GM23248 (cell line): Measurements from ENCODE around the gene PREX1. TPM values are rescaled to one million over a fixed set of nuclear protein-coding genes. Genes with fewer than 3 reads are reported as not detected.

Source experiments
- DNase-seq: peaks from one replicate; pipeline ENCODE4 v3.0.0-alpha.2; 2015
- H2AFZ ChIP-seq: fragments of 200-600 bp; sonication (generic); 2 replicates; pipeline ENCODE4 v1.6.1; 2016; ENCODE audit warnings: antibody characterized with exemption
- H3F3A ChIP-seq: fragments of 200-600 bp; sonication (generic); 2 replicates; pipeline ENCODE4 v1.6.1; 2016; ENCODE audit warnings: mild to moderate bottlenecking, antibody characterized with exemption, mixed run types; ENCODE audit not compliant: insufficient read depth
- H3K27ac ChIP-seq: fragments of 200-600 bp; sonication (generic); 2 replicates; pipeline ENCODE4 v1.5.1; 2016; ENCODE audit warnings: mild to moderate bottlenecking
- H3K27me3 ChIP-seq: fragments of 200-600 bp; sonication (generic); replicated peaks from 2 replicates; pipeline ENCODE4 v1.6.1; 2016; ENCODE audit warnings: mild to moderate bottlenecking; ENCODE audit not compliant: insufficient read depth
- H3K36me3 ChIP-seq: fragments of 200-600 bp; sonication (generic); 2 replicates; pipeline ENCODE4 v1.6.1; 2016; ENCODE audit warnings: low read depth, mild to moderate bottlenecking
- H3K4me1 ChIP-seq: fragments of 200-600 bp; sonication (generic); 2 replicates; pipeline ENCODE4 v1.6.1; 2016; ENCODE audit warnings: mild to moderate bottlenecking; ENCODE audit not compliant: insufficient read depth
- H3K4me2 ChIP-seq: fragments of 200-600 bp; sonication (generic); one replicate; pipeline ENCODE4 v1.6.1; 2016; ENCODE audit warnings: mild to moderate bottlenecking; ENCODE audit not compliant: unreplicated experiment
- H3K4me3 ChIP-seq: fragments of 200-600 bp; sonication (generic); 2 replicates; pipeline ENCODE4 v1.5.1; 2016; ENCODE audit warnings: mild to moderate bottlenecking
- H3K79me2 ChIP-seq: fragments of 200-600 bp; sonication (generic); 2 replicates; pipeline ENCODE4 v1.6.1; 2016; ENCODE audit warnings: mild to moderate bottlenecking; ENCODE audit not compliant: insufficient read depth
- H3K9ac ChIP-seq: fragments of 200-600 bp; sonication (generic); 2 replicates; pipeline ENCODE4 v1.6.1; 2016; ENCODE audit warnings: mild to moderate bottlenecking
- H3K9me2 ChIP-seq: fragments of 200-600 bp; sonication (generic); 2 replicates; pipeline ENCODE4 v1.6.1; 2016; ENCODE audit warnings: mixed run types, mild to moderate bottlenecking, moderate library complexity; ENCODE audit not compliant: insufficient read depth
- H3K9me3 ChIP-seq: fragments of 200-600 bp; sonication (generic); one replicate; pipeline ENCODE4 v1.6.1; 2017; ENCODE audit warnings: low read depth
- H4K20me1 ChIP-seq: fragments of 200-600 bp; sonication (generic); 2 replicates; pipeline ENCODE4 v1.6.0; 2016; ENCODE audit not compliant: insufficient read depth
- EZH2 ChIP-seq: fragments of 200-600 bp; sonication (generic); IDR thresholded peaks from 2 replicates; pipeline ENCODE4 v1.6.1; 2018; ENCODE audit warnings: antibody characterized with exemption, mild to moderate bottlenecking; ENCODE audit not compliant: insufficient read depth, poor library complexity, severe bottlenecking
- EZH2phosphoT487 ChIP-seq: fragments of 200-600 bp; sonication (generic); IDR thresholded peaks from 2 replicates; pipeline ENCODE4 v1.6.1; 2018; ENCODE audit warnings: antibody characterized with exemption, moderate library complexity, mild to moderate bottlenecking, low read depth; ENCODE audit not compliant: insufficient read depth
- whole genome bisulfite sequencing, 2 experiments: methylation state at CpG; one replicate each; pipeline ENCODE4 v1.1.6; 2015 to 2017; ENCODE audit warnings: low lambda C conversion rate in 2 of 2, low coverage in 1 of 2; ENCODE audit errors: missing lambda C conversion rate in 2 of 2; 5-methylcytosine and 5-hydroxymethylcytosine counted together
- in situ Hi-C: fragments of 300-500 bp; cut with MboI; formaldehyde crosslinking; loops from 2 replicates; pipeline ENCODE4 v1.15.0; 2020
- polyA plus RNA-seq: library from polyadenylated mRNA; unstranded; fragments of >200 nt; fragmentation: Nextera tagmentation; extraction: Ambion mirVana; gene quantifications from 2 replicates; pipeline ENCODE4 v1.2.1, GENCODE V29; 2016
- total RNA-seq: library from RNA; depleted of rRNA; stranded (reverse); fragments of >200 nt; shearing (Covaris generic); gene quantifications from 2 replicates; pipeline ENCODE4 v1.2.3, GENCODE V29; 2014

Gene PREX1
- total and polyA plus RNA-seq, 2 experiments from 2014 or later = 0.13 to 0.65 TPM

DNA sequence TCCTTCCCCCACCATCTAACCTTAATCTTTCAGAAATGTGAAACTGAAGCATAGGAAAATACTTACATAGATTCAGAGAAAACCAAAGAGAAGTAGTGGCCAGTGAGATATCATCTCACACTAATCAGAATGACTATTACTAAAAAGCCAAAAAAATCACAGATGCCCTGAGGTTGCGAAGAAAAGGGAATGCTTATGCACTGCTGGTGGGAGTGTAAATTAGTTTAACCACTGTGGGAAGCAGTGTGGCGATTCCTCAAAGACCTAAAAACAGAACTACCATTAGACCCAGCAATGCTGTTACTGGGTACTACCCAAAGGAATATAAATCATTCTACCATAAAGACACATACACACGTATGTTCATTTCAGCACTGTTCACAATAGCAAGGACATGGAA lies 9.2 kb upstream of the PREX1 start:
- Histone ChIP-seq H3K4me3 (no peak overlapping the region), H4K20me1 (no peaks in the 10 kb centered on the region), H3K36me3 (no peaks in the 10 kb centered on the region), H3K27me3 (0 out of 2 replicates have a peak, but pooled peaks cover 8% of the 10 kb centered on the region), H3F3A (peaks cover 3% of the 10 kb centered on the region; the same call in 1 of the 2 replicates), H3K79me2 (no peaks in the 10 kb centered on the region), H3K9ac (no peak overlapping the region), H3K9me2 (no peaks in the 10 kb centered on the region), H3K27ac (no peak overlapping the region), H3K4me1 (peaks cover 12% of the 10 kb centered on the region), H3K9me3 (no peaks in the 10 kb centered on the region), H3K4me2 (no peak overlapping the region), H2AFZ (no peak overlapping the region)
- TF ChIP-seq EZH2phosphoT487 (no peak), EZH2 (no peak)
- in situ Hi-C loops = no loop called here
- DNase-seq = no peak
- WGBS, 2 experiments = 95% methylated on average over 3 of the region's 3 CpGs

DNA sequence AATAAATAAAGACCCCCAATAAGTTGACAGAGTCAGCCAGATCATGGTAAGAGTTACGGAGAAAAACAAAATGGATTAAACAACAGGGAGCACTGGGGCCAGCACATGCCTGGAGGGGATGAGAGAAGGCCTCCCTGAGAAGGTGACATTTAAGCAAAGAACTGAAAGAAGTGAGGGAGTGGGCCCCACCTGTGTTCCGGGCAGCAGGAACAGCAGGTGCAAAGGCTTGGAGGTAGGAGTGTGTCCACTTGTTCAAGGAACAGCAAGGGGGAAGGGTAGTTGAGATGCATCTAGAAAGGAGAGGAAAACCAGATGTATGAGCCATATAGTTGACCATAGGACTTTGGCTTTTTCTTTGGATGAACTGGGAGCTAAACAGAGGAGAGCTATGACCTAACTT lies 7.6 kb upstream of the PREX1 start:
- in situ Hi-C loops = no loop called here
- H3K27me3 ChIP-seq = 0 out of 2 replicates have a peak, but pooled peaks cover 8% of the 10 kb centered on the region
- peaks cover 18% of the 10 kb centered on the region for H3F3A ChIP-seq
- H2AFZ ChIP-seq = no peak overlapping the region
- no peaks in the 10 kb centered on the region for H3K9me3 ChIP-seq
- peaks cover 14% of the 10 kb centered on the region; the same call in 1 of the 2 replicates for H3K4me1 ChIP-seq
- TF ChIP-seq EZH2 (no peak), EZH2phosphoT487 (no peak)
- H3K36me3 ChIP-seq = no peaks in the 10 kb centered on the region
- H3K9ac ChIP-seq = no peak overlapping the region
- WGBS, 2 experiments = 83 to 91% methylated on average over 2 of the region's 2 CpGs
- H4K20me1 ChIP-seq = no peaks in the 10 kb centered on the region
- no peak overlapping the region for H3K4me3 ChIP-seq
- no peak overlapping the region for H3K27ac ChIP-seq
- no peaks in the 10 kb centered on the region for H3K79me2 ChIP-seq
- no peak overlapping the region for H3K4me2 ChIP-seq
- no peaks in the 10 kb centered on the region for H3K9me2 ChIP-seq
- no peak for DNase-seq

DNA sequence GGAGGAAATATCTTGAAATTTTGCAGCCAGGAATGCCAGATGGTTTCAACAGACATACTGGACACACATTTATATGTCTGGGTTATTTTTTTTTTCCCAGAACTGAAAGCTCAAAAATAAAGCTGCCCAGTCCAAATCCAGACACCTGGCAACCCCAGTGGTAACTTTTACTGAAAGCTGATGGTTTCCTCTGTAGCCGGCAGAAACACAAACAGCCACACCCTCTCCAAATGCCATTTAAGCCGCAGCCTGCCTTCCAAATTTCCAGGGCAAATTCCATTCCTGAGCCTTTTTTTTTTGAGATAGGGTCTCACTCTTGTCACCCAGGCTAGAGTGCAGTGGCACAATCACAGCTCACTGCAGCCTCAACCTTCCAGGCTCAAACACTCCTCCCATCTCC lies 6.5 kb upstream of the PREX1 start:
- no peak for TF ChIP-seq EZH2phosphoT487
- TF ChIP-seq EZH2 = no peak
- Histone ChIP-seq H3K9ac (no peak overlapping the region), H3K9me2 (no peaks in the 10 kb centered on the region), H3K4me2 (no peak overlapping the region), H3K79me2 (no peaks in the 10 kb centered on the region), H3K36me3 (no peaks in the 10 kb centered on the region), H3K9me3 (no peaks in the 10 kb centered on the region), H3K4me3 (no peak overlapping the region), H4K20me1 (no peaks in the 10 kb centered on the region), H3K4me1 (peaks cover 14% of the 10 kb centered on the region; the same call in 1 of the 2 replicates), H3K27me3 (0 out of 2 replicates have a peak, but pooled peaks cover 10% of the 10 kb centered on the region), H2AFZ (no peak overlapping the region), H3K27ac (no peak overlapping the region), H3F3A (peaks cover 18% of the 10 kb centered on the region)
- in situ Hi-C loops = no loop called here
- WGBS, 2 experiments = 14 to 17% methylated on average over 2 of the region's 2 CpGs
- DNase-seq = no peak

DNA sequence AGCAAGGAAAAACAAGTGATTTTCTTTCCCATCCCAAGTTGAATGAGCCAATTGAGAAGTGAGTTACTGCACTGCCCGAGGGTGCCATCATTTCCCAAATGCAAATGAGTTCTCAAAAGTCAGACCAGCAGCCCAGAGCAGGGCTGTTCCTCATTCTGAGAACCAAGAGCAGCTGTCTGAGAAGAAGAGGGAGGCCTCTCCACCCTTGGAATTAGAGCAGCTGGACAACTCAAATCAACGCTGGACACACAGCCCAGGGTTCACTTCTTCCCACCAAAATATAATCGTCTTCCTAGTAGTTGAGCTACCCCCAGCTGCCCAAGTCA lies 4.6 kb upstream of the PREX1 start:
- Histone ChIP-seq H3K36me3 (no peaks in the 10 kb centered on the region), H3K79me2 (no peaks in the 10 kb centered on the region), H3F3A (peaks cover 18% of the 10 kb centered on the region), H3K4me3 (no peak overlapping the region), H3K9ac (no peak overlapping the region), H3K9me3 (no peaks in the 10 kb centered on the region), H3K9me2 (no peaks in the 10 kb centered on the region), H2AFZ (no peak overlapping the region), H3K4me1 (peaks cover 14% of the 10 kb centered on the region; the same call in 1 of the 2 replicates), H3K27ac (no peak overlapping the region), H3K4me2 (no peak overlapping the region), H4K20me1 (no peaks in the 10 kb centered on the region), H3K27me3 (peaks cover 18% of the 10 kb centered on the region; the same call in 1 of the 2 replicates)
- TF ChIP-seq EZH2phosphoT487 = no peak
- 47 to 49% methylated on average over 3 of the region's 3 CpGs for WGBS, 2 experiments
- DNase-seq = no peak
- in situ Hi-C loops = no loop called here
